ENCODE results near the gene ADH1B. TPM values are rescaled to one million over a fixed set of nuclear protein-coding genes. Genes with fewer than 3 reads are reported as not detected.
"Not testable (repeated sequence)": the region's sequence is repeated elsewhere in the genome, so short reads cannot be mapped to it uniquely, and the experiment has no call there.

The ADH1B gene
- 100 to 1,000 TPM in 2 of 4 donors, 10 to 100 TPM in 2; 72.0 to 367 (median 194) TPM for total RNA-seq

DNA sequence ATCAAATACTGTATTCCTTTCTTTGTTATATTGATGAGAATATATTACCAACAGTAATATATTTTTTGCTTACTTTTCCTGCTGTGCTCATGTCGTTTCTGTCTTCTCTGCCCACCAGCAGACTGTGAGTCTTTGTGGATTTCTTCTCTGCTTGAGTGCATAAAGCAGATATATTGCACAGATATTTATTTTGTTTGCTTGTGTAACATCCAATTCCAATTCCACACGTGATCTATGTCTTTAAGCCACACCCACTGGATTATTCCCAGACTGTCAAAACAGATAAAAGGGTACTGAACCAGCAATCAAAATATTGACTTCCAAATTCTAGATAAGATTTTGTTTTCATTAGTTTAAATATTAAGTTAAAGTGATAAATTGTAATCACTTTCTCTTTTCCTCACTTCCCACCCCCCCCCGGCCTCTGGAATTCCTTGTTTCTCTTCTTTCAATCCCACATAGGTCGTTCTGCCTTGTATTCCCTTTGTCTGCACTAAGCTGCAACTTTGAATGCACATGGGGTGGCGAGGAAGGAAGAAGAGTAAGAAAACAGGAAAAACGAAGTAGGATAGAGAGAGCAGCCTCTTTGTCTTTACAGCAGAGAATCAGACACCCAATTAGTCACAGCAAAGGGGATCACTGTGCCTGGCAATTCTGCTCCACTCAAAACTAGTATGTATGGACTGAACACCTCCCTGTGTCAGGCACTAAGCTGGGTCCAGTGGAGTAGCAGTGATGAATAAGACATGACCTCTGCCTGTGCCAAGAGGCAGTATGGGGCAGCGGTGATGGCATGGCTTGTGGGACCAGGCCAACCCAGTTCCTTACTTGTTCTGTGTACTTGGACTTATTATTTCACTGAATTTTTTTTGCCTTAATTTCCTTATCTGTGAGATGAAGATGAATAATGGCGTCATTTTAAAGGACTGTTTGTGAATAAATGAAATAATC, at the start of gene ADH1B:
Gene ADH1B (minus strand): TSS at position 161 of the 951 bp plus-strand sequence. CDS start 70 bp downstream, at position 91.
- H3K27me3 ChIP-seq = no peaks in the 10 kb centered on the region
- TF ChIP-seq POLR2A (IDR thresholded peaks at IDR 0.05) = no peak
- TF ChIP-seq, protein P1, sequence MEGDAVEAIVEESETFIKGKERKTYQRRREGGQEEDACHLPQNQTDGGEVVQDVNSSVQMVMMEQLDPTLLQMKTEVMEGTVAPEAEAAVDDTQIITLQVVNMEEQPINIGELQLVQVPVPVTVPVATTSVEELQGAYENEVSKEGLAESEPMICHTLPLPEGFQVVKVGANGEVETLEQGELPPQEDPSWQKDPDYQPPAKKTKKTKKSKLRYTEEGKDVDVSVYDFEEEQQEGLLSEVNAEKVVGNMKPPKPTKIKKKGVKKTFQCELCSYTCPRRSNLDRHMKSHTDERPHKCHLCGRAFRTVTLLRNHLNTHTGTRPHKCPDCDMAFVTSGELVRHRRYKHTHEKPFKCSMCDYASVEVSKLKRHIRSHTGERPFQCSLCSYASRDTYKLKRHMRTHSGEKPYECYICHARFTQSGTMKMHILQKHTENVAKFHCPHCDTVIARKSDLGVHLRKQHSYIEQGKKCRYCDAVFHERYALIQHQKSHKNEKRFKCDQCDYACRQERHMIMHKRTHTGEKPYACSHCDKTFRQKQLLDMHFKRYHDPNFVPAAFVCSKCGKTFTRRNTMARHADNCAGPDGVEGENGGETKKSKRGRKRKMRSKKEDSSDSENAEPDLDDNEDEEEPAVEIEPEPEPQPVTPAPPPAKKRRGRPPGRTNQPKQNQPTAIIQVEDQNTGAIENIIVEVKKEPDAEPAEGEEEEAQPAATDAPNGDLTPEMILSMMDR (IDR thresholded peaks at IDR 0.05) = no peak
- H3K27ac ChIP-seq = peak within 1 kb of the TSS; percentile 25 to 63 (median 36)
- no peak for DNase-seq
- H3K9me3 ChIP-seq = no peaks in the 10 kb centered on the region
- no peaks in the 10 kb centered on the region for H3K36me3 ChIP-seq
- H3K4me3 ChIP-seq = peak within 1 kb of the TSS in 3 of 4 donors; percentile 24 to 39 (median 36)
- H3K4me1 ChIP-seq = no peaks in the 10 kb centered on the region

DNA sequence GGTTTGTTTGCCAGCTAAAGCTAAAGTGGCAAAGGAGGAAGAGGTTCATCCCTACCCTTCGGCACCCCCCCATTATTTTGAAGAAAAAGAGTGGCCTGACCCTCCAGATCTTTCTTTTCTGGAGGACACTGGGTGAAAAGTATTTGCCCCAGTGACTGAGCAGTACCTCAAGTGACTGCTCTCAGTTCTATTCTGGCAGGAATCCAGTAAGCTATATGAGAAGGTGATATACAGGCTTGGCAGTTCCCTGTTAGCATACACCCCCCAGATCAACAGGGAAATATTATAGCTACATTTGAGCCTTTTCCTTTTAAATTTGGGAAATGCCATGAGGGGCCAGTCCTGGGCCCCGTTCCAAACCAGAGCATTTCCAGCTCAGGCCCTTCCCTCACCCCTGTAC, 46.6 kb upstream of the ADH1B start:
- H3K27me3 ChIP-seq, H3K4me3 ChIP-seq, DNase-seq, H3K9me3 ChIP-seq, H3K36me3 ChIP-seq, H3K4me1 ChIP-seq, H3K27ac ChIP-seq: not testable (repeated sequence)

DNA sequence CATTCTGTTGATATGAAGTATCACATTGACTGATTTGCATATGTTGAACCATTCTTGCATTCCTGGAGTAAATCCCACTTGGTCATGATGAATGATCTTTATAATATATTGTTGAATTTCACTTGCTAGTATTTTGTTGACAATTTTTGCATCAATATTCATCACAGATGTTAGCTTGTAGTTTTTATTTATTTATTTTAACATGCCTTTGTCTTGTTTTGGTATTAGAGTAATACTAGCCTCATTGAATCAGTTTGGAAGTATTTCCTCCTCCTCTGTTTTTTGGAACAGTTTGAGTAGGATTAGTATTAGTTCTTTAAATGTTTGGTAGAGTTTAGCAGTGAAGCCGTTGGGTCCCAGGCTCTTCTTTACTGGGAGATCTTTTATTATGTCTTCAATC, 45.3 kb upstream of the ADH1B start:
- no peak for TF ChIP-seq POLR2A (IDR thresholded peaks at IDR 0.05)
- H3K36me3 ChIP-seq = no peaks in the 10 kb centered on the region
- H3K4me1 ChIP-seq = no peaks in the 10 kb centered on the region
- no peaks in the 10 kb centered on the region for H3K9me3 ChIP-seq
- no peak for DNase-seq
- H3K27me3 ChIP-seq = no peaks in the 10 kb centered on the region
- no peak overlapping the region for H3K27ac ChIP-seq
- no peak overlapping the region for H3K4me3 ChIP-seq

DNA sequence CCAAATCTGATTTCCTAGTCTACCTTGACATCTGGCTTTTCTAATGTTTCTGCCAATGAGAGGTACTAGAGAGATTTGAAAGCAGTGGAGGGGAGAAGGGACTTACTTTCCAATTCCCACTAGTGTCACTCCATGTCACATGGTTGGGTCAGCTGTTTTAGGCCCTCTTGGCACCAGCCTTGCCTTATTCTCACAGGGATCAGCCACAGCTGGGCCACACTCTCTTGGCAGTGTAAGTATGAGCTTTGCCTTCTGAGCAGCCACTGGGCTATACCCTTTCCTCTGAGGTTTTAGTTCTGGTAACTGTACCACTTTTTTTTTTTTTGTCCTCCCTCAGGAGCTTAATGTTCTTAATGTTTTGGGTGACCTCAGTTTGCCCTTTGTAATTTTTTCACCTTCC, 41.6 kb upstream of the ADH1B start:
- Histone ChIP-seq H3K4me3 (no peak overlapping the region), H3K9me3 (no peaks in the 10 kb centered on the region), H3K36me3 (no peaks in the 10 kb centered on the region), H3K4me1 (no peaks in the 10 kb centered on the region), H3K27me3 (no peaks in the 10 kb centered on the region), H3K27ac (no peak overlapping the region)
- TF ChIP-seq, protein P1 (IDR thresholded peaks at IDR 0.05) = no peak
- no peak for TF ChIP-seq POLR2A (IDR thresholded peaks at IDR 0.05)
- no peak for DNase-seq

DNA sequence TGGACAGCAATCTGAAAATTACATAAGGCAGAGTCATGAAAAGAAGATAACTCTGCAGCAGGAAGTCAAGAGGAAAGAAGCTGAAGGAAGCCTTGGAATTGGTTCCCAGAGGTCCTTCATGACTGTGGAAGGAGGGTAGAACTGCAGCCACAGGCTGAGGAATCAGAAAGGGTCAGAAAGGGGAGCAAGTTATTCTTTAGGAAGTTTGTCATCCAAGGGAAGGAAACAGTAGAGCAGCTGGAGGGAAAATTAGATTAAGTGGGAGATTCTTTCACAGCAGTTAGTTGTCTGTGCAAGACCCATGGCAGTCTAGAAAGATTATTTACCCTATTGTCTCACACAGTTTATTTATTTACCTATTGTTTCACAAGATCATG, 40.7 kb upstream of the ADH1B start:
- Histone ChIP-seq H3K4me1 (no peaks in the 10 kb centered on the region), H3K27ac (no peak overlapping the region), H3K9me3 (no peaks in the 10 kb centered on the region), H3K36me3 (no peaks in the 10 kb centered on the region), H3K4me3 (no peak overlapping the region), H3K27me3 (no peaks in the 10 kb centered on the region)
- no peak for DNase-seq
- no peak for TF ChIP-seq POLR2A (IDR thresholded peaks at IDR 0.05)
- TF ChIP-seq, protein P1 (IDR thresholded peaks at IDR 0.05) = no peak

DNA sequence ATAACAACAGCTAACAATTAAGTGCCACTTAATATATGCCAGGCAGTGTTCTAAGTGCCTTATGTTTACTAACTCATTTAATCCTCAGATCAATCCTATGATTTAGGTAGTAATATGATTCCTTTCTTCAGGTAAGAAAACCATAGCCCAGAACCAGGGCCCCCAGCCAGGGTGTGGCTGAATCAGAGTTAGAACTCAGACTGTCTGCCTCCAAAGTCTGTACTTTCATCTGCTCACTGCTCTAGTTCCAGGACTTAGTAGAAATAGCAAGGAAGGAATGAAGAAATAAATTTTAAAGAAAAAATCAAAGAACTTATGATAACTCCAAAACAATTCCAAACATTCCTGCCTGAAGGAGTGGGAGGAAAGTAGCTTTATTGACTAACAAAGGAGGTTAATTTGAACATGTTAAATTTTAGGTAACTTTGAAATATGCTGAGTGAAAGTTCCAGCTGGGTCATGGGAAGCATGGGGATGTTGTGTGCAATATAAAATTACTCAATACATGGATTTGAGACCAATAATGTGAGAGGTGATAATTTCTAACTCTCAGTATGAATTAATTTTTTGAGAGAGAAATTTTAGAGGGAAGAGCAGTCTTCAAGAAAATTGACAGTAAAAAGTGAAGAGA, 40.2 kb upstream of the ADH1B start:
- DNase-seq = no peak
- TF ChIP-seq, protein P1 (IDR thresholded peaks at IDR 0.05) = no peak
- TF ChIP-seq POLR2A (IDR thresholded peaks at IDR 0.05) = no peak
- H3K27me3 ChIP-seq = no peaks in the 10 kb centered on the region
- no peaks in the 10 kb centered on the region for H3K9me3 ChIP-seq
- H3K27ac ChIP-seq = no peak overlapping the region
- no peak overlapping the region for H3K4me3 ChIP-seq
- no peaks in the 10 kb centered on the region for H3K4me1 ChIP-seq
- no peaks in the 10 kb centered on the region for H3K36me3 ChIP-seq
